Measurements from ENCODE around the gene CD8B2.
"Not testable (repeated sequence)": the region's sequence is repeated elsewhere in the genome, so short reads cannot be mapped to it uniquely, and the experiment has no call there.

DNA sequence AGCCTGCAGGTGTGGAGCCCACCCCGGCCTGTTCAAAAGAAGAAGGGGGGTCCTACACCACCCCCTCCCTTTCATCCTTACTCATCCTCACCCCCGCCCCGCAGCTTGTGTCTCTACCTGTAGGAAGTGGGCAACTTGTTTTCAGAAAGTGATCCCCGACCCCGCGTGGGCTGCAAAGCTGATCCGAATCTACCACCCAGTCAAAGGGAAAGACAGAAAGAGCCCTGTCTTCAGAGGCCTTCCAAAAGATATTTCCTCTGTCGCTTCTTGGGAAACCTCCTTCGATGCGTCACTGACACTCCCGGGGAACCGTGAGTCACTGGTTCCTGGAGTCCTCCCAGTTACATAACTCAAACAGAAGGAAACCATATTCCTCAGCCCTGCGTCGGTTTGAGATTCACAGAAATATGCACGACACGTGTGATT, 24.3 kb downstream of the CD8B2 start:
- TF ChIP-seq, protein P1, sequence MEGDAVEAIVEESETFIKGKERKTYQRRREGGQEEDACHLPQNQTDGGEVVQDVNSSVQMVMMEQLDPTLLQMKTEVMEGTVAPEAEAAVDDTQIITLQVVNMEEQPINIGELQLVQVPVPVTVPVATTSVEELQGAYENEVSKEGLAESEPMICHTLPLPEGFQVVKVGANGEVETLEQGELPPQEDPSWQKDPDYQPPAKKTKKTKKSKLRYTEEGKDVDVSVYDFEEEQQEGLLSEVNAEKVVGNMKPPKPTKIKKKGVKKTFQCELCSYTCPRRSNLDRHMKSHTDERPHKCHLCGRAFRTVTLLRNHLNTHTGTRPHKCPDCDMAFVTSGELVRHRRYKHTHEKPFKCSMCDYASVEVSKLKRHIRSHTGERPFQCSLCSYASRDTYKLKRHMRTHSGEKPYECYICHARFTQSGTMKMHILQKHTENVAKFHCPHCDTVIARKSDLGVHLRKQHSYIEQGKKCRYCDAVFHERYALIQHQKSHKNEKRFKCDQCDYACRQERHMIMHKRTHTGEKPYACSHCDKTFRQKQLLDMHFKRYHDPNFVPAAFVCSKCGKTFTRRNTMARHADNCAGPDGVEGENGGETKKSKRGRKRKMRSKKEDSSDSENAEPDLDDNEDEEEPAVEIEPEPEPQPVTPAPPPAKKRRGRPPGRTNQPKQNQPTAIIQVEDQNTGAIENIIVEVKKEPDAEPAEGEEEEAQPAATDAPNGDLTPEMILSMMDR (IDR thresholded peaks at IDR 0.05; ENCODE audit: low read length), result not testable (repeated sequence)
- not testable (repeated sequence) for TF ChIP-seq EZH2 (IDR thresholded peaks at IDR 0.05; ENCODE audit: borderline replicate concordance, low read length)
